Right lobe of liver (tissue), 4 donors: ENCODE data around the gene UGT2A3.

Source experiments
- POLR2A ChIP-seq: fragments of 450-650 bp; IDR thresholded peaks from one replicate; pipeline ENCODE4 v1.6.1; 2017; ENCODE audit warnings: antibody characterized with exemption, mild to moderate bottlenecking
- TF ChIP-seq, protein P1 (sequence below), 4 donors: fragments of 200-600 bp in 3 of 4; fragments of 450-650 bp in 1 of 4; IDR thresholded peaks; one replicate each; pipeline versions ENCODE4 v1.5.1 to v1.8.0; 2016 to 2022; ENCODE audit warnings: antibody characterized with exemption in 4 of 4, mild to moderate bottlenecking in 2 of 4
- donor health status: DM: no; HTN: no; CAD: no.
- donor health status: DM: no; HTN: no; CAD: no.
- donor health status: DM: no; HTN: yes; CAD: no.

- no peak for TF ChIP-seq POLR2A
- TF ChIP-seq, protein P1, sequence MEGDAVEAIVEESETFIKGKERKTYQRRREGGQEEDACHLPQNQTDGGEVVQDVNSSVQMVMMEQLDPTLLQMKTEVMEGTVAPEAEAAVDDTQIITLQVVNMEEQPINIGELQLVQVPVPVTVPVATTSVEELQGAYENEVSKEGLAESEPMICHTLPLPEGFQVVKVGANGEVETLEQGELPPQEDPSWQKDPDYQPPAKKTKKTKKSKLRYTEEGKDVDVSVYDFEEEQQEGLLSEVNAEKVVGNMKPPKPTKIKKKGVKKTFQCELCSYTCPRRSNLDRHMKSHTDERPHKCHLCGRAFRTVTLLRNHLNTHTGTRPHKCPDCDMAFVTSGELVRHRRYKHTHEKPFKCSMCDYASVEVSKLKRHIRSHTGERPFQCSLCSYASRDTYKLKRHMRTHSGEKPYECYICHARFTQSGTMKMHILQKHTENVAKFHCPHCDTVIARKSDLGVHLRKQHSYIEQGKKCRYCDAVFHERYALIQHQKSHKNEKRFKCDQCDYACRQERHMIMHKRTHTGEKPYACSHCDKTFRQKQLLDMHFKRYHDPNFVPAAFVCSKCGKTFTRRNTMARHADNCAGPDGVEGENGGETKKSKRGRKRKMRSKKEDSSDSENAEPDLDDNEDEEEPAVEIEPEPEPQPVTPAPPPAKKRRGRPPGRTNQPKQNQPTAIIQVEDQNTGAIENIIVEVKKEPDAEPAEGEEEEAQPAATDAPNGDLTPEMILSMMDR (IDR thresholded peaks at IDR 0.05), result no peak
Observed at GRCh38 chr4:68917016-68917415, 34.6 kb downstream of the UGT2A3 start.
